OCI-LY7 (cell line): ENCODE results near the gene LEF1. TPM values are rescaled to one million over a fixed set of nuclear protein-coding genes. Genes with fewer than 3 reads are reported as not detected.

ENCODE experiments used
- BruUV-seq: library from RNA; stranded (reverse); fragments of 400-500 nt; replicated peaks from 2 replicates; lab custom pipeline; 2021; lab: Mats Ljungman, UMichigan
- CTCF ChIA-PET: fragments of 300-600 bp; sonication (Branson Sonifier 250); formaldehyde crosslinking; loops from one replicate; lab custom pipeline; 2022; ENCODE audit warnings: antibody characterized with exemption; ENCODE audit not compliant: unreplicated experiment; lab: Charles Lee
- POLR2A ChIA-PET: fragments of 300-600 bp; sonication (Branson Sonifier 250); formaldehyde crosslinking; loops from one replicate; lab custom pipeline; 2022; ENCODE audit warnings: antibody characterized with exemption; lab: Charles Lee
- DNase-seq: peaks from one replicate; pipeline ENCODE4 v3.0.0-alpha.2; 2015; ENCODE audit warnings: low spot score
- H2AFZ ChIP-seq: fragments of 200-600 bp; sonication (generic), shearing (Covaris generic); 2 replicates; pipeline ENCODE4 v1.6.1; 2014; ENCODE audit warnings: mild to moderate bottlenecking, antibody characterized with exemption, low read length, moderate library complexity
- H3K27ac ChIP-seq: fragments of 200-600 bp; sonication (generic); 2 replicates; pipeline ENCODE4 v1.5.1; 2014; ENCODE audit warnings: mixed run types, low read depth, mild to moderate bottlenecking, moderate library complexity, low read length, inconsistent platforms; ENCODE audit not compliant: poor library complexity, severe bottlenecking
- H3K36me3 ChIP-seq: fragments of 200-600 bp; sonication (generic); 2 replicates; pipeline ENCODE4 v1.6.1; 2014; ENCODE audit warnings: mild to moderate bottlenecking, antibody characterized with exemption, low read length, moderate library complexity, mixed read lengths; ENCODE audit not compliant: insufficient read depth
- H3K4me1 ChIP-seq: fragments of 200-600 bp; sonication (generic); 2 replicates; pipeline ENCODE4 v1.5.1; 2014; ENCODE audit warnings: mild to moderate bottlenecking, low read length; ENCODE audit not compliant: insufficient read depth, poor library complexity, severe bottlenecking
- H3K4me2 ChIP-seq: fragments of 200-600 bp; sonication (generic); 2 replicates; pipeline ENCODE4 v1.6.1; 2014; ENCODE audit warnings: mild to moderate bottlenecking, low read length
- H3K4me3 ChIP-seq: fragments of 200-600 bp; sonication (generic); 2 replicates; pipeline ENCODE4 v1.5.1; 2014; ENCODE audit warnings: mild to moderate bottlenecking, low read depth, low read length; ENCODE audit not compliant: poor library complexity, severe bottlenecking
- H3K79me2 ChIP-seq: fragments of 200-600 bp; sonication (generic); 2 replicates; pipeline ENCODE4 v1.6.1; 2016; ENCODE audit warnings: low read depth, mild to moderate bottlenecking, low read length, moderate library complexity, mixed read lengths; ENCODE audit not compliant: insufficient read depth
- H3K9me2 ChIP-seq: fragments of 200-600 bp; sonication (generic); 2 replicates; pipeline ENCODE4 v1.6.1; 2016; ENCODE audit warnings: mild to moderate bottlenecking, low read length, mixed read lengths; ENCODE audit not compliant: insufficient read depth
- H3K9me3 ChIP-seq: fragments of 200-600 bp; sonication (generic); 2 replicates; pipeline ENCODE4 v1.6.1; 2014; ENCODE audit warnings: mild to moderate bottlenecking, mixed run types, low read length, mixed read lengths
- H4K20me1 ChIP-seq: fragments of 200-600 bp; sonication (generic); 2 replicates; pipeline ENCODE4 v1.6.1; 2014; ENCODE audit warnings: mild to moderate bottlenecking, antibody characterized with exemption, low read length, moderate library complexity, mixed read lengths; ENCODE audit not compliant: insufficient read depth
- EZH2phosphoT487 ChIP-seq: fragments of 200-600 bp; sonication (generic); IDR thresholded peaks from 2 replicates; pipeline ENCODE4 v1.6.1; 2018; ENCODE audit warnings: low read depth, borderline replicate concordance, mild to moderate bottlenecking, mixed run types, antibody characterized with exemption, low read length, moderate library complexity, mixed read lengths
- intact Hi-C: fragments of 100-400 bp; cut with micrococcal nuclease; formaldehyde crosslinking; loops from one replicate; pipeline ENCODE4 v1.10.0; 2022; ENCODE audit not compliant: unreplicated experiment
- total RNA-seq, 2 experiments: library from RNA; depleted of rRNA in 1 of 2; stranded (reverse); fragments of >200 nt in 1 of 2; shearing (Covaris generic) in 1 of 2; gene quantifications; 2 replicates each; pipeline ENCODE4 v1.2.3, GENCODE V29; 2014 to 2022
- TF ChIP-seq, protein P1 (sequence below): fragments of 200-600 bp; sonication (generic); conservative IDR thresholded peaks from 2 replicates; pipeline ENCODE4 v1.5.1; 2014; ENCODE audit warnings: mild to moderate bottlenecking, antibody characterized with exemption, low read length, moderate library complexity, mixed read lengths

The LEF1 gene
- total RNA-seq, 2 experiments from 2014 or later, result 207 to 223 TPM

GRCh38 chr4:108033348-108033747, 135.4 kb downstream of the LEF1 start:
- Histone ChIP-seq H3K9me2 (no peaks in the 10 kb centered on the region), H3K4me3 (peak overlapping the region; percentile 8), H3K9me3 (peaks cover 10% of the 10 kb centered on the region; the same call in 1 of the 2 replicates), H2AFZ (peak overlapping the region; percentile 22; the same call in 1 of the 2 replicates), H3K36me3 (peaks cover 54% of the 10 kb centered on the region), H3K4me1 (peaks cover 98% of the 10 kb centered on the region), H3K79me2 (peaks cover 16% of the 10 kb centered on the region; the same call in 1 of the 2 replicates), H4K20me1 (no peaks in the 10 kb centered on the region), H3K27ac (peak overlapping the region; percentile 100), H3K4me2 (peak overlapping the region; percentile 90)
- intact Hi-C loops, result loop anchor here (5.0 kb wide), 1 partner anchor 324 kb away; no protein-coding TSS in a partner anchor
- peak; percentile 50 for DNase-seq
- ChIA-PET CTCF (no interaction called here), POLR2A (interaction anchor here (0.6 to 13.4 kb wide), 9 partner anchors 10 to 532 kb away, joined by 3 to 205 read pairs (median 4); partner anchors contain the start of gene LEF1)
- TF ChIP-seq, protein P1, sequence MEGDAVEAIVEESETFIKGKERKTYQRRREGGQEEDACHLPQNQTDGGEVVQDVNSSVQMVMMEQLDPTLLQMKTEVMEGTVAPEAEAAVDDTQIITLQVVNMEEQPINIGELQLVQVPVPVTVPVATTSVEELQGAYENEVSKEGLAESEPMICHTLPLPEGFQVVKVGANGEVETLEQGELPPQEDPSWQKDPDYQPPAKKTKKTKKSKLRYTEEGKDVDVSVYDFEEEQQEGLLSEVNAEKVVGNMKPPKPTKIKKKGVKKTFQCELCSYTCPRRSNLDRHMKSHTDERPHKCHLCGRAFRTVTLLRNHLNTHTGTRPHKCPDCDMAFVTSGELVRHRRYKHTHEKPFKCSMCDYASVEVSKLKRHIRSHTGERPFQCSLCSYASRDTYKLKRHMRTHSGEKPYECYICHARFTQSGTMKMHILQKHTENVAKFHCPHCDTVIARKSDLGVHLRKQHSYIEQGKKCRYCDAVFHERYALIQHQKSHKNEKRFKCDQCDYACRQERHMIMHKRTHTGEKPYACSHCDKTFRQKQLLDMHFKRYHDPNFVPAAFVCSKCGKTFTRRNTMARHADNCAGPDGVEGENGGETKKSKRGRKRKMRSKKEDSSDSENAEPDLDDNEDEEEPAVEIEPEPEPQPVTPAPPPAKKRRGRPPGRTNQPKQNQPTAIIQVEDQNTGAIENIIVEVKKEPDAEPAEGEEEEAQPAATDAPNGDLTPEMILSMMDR, result no peak
- TF ChIP-seq EZH2phosphoT487, result no peak
- no TSS peak for BruUV-seq

DNA sequence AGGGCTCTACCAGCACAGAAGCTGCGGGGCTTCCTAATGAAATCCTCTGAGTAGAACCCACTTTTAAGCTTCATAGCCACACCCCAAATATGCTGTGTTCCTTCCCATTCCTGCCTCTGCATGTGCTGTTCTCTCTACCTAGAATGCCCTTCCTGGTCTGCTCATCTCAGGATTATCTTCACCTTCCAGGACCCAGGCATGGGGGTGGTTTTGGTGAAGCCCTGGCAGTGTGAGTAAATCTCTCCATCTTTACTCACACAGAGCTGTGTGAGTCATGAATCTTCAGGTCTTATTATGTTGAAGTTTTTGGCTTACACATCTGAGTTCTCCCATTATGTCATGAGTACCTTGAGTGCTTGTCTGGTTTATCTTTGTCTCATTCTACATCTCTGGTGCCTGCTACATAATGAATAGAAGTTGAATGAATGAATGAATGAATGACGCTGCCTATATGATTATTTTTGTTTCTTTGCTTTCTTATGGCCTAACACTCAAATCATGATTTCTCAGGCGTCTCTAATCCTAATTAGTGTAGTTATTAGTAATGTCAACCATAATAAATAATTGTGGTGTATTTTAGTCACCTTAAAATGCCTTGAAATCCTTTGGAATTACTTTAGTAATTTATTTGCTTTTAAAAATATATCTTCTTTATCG, 137.2 kb downstream of the LEF1 start:
- no peak for DNase-seq
- H3K9me3 ChIP-seq, result peaks cover 10% of the 10 kb centered on the region; the same call in 1 of the 2 replicates
- peaks cover 11% of the 10 kb centered on the region; the same call in 1 of the 2 replicates for H3K79me2 ChIP-seq
- TF ChIP-seq, protein P1, result no peak
- no peak for TF ChIP-seq EZH2phosphoT487
- BruUV-seq, result no TSS peak
- peaks cover 72% of the 10 kb centered on the region for H3K36me3 ChIP-seq
- H3K9me2 ChIP-seq, result no peaks in the 10 kb centered on the region
- H3K4me1 ChIP-seq, result peaks cover 81% of the 10 kb centered on the region
- no peak overlapping the region for H2AFZ ChIP-seq
- intact Hi-C loops, result loop anchor here (2.0 to 5.0 kb wide), 2 partner anchors 87 to 326 kb away; no protein-coding TSS in a partner anchor
- ChIA-PET CTCF (interaction anchor here (0.5 to 2.7 kb wide), 3 partner anchors 12 to 126 kb away, joined by 4 to 12 read pairs (median 5); no protein-coding TSS in a partner anchor), POLR2A (interaction anchor here (0.7 to 13.4 kb wide), 5 partner anchors 12 to 131 kb away, joined by 3 to 205 read pairs (median 5); partner anchors contain the start of gene LEF1)
- H3K4me2 ChIP-seq, result peak overlapping the region; percentile 27; the same call in 1 of the 2 replicates
- H3K4me3 ChIP-seq, result no peak overlapping the region
- H4K20me1 ChIP-seq, result no peaks in the 10 kb centered on the region
- peak overlapping the region; percentile 100 for H3K27ac ChIP-seq
